Measurements from ENCODE around the gene MLH3.

GRCh38 chr14:75064205-75064567 lies 12.9 kb upstream of the MLH3 start:
- no peak for TF ChIP-seq CTCF (IDR thresholded peaks at IDR 0.05)
- no peak for TF ChIP-seq POLR2A (IDR thresholded peaks at IDR 0.05)
